ENCODE results near the gene CBLIF.
"Not testable (repeated sequence)": the region's sequence is repeated elsewhere in the genome, so short reads cannot be mapped to it uniquely, and the experiment has no call there.

Gene CBLIF

GRCh38 chr11:59857439-59858434, 12.4 kb upstream of the CBLIF start:
- Histone ChIP-seq H3K27ac (ENCODE audit: low read depth, low read length) (no peak overlapping the region), H3K9me3 (ENCODE audit: control insufficient read depth, insufficient read depth, low read length) (no peaks in the 10 kb centered on the region), H3K4me1 (ENCODE audit: control insufficient read depth, low read length) (no peaks in the 10 kb centered on the region), H3K79me2 (ENCODE audit: control insufficient read depth, low read length) (no peaks in the 10 kb centered on the region), H3F3A (ENCODE audit: control insufficient read depth, insufficient read depth) (no peaks in the 10 kb centered on the region), H3K4me3 (ENCODE audit: low read length) (no peak overlapping the region), H4K20me1 (ENCODE audit: control insufficient read depth, insufficient read depth, low read depth, low read length) (no peaks in the 10 kb centered on the region), H3K36me3 (ENCODE audit: control insufficient read depth, low read length) (no peaks in the 10 kb centered on the region), H3K27me3 (ENCODE audit: control insufficient read depth, low read length) (peaks cover 7% of the 10 kb centered on the region; the same call in 1 of the 2 replicates), H3K4me2 (ENCODE audit: low read length) (no peak overlapping the region), H3K9me2 (replicated peaks; ENCODE audit: control insufficient read depth, low read length) (no peaks in the 10 kb centered on the region)
- TF ChIP-seq, protein P1, sequence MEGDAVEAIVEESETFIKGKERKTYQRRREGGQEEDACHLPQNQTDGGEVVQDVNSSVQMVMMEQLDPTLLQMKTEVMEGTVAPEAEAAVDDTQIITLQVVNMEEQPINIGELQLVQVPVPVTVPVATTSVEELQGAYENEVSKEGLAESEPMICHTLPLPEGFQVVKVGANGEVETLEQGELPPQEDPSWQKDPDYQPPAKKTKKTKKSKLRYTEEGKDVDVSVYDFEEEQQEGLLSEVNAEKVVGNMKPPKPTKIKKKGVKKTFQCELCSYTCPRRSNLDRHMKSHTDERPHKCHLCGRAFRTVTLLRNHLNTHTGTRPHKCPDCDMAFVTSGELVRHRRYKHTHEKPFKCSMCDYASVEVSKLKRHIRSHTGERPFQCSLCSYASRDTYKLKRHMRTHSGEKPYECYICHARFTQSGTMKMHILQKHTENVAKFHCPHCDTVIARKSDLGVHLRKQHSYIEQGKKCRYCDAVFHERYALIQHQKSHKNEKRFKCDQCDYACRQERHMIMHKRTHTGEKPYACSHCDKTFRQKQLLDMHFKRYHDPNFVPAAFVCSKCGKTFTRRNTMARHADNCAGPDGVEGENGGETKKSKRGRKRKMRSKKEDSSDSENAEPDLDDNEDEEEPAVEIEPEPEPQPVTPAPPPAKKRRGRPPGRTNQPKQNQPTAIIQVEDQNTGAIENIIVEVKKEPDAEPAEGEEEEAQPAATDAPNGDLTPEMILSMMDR (IDR thresholded peaks at IDR 0.05; ENCODE audit: low read depth, low read length, poor library complexity, severe bottlenecking) = no peak
- TF ChIP-seq EZH2phosphoT487 (IDR thresholded peaks at IDR 0.05; ENCODE audit: borderline replicate concordance, low read length) = no peak

GRCh38 chr11:59854871-59855270, 9.6 kb upstream of the CBLIF start:
- Histone ChIP-seq H3K9me3 (ENCODE audit: control insufficient read depth, insufficient read depth, low read length) (no peaks in the 10 kb centered on the region), H3K4me1 (ENCODE audit: control insufficient read depth, low read length) (no peaks in the 10 kb centered on the region), H3K4me2 (ENCODE audit: low read length) (no peak overlapping the region), H3K79me2 (ENCODE audit: control insufficient read depth, low read length) (no peaks in the 10 kb centered on the region), H3K27ac (ENCODE audit: low read depth, low read length) (no peak overlapping the region), H3K27me3 (ENCODE audit: control insufficient read depth, low read length) (peaks cover 7% of the 10 kb centered on the region; the same call in 1 of the 2 replicates), H4K20me1 (ENCODE audit: control insufficient read depth, insufficient read depth, low read depth, low read length) (no peaks in the 10 kb centered on the region), H3K36me3 (ENCODE audit: control insufficient read depth, low read length) (no peaks in the 10 kb centered on the region), H3K4me3 (ENCODE audit: low read length) (no peak overlapping the region), H3K9me2 (replicated peaks; ENCODE audit: control insufficient read depth, low read length) (no peaks in the 10 kb centered on the region), H3F3A (ENCODE audit: control insufficient read depth, insufficient read depth) (no peaks in the 10 kb centered on the region)
- TF ChIP-seq, protein P1 (IDR thresholded peaks at IDR 0.05; ENCODE audit: low read depth, low read length, poor library complexity, severe bottlenecking) = no peak
- no peak for TF ChIP-seq EZH2phosphoT487 (IDR thresholded peaks at IDR 0.05; ENCODE audit: borderline replicate concordance, low read length)

DNA sequence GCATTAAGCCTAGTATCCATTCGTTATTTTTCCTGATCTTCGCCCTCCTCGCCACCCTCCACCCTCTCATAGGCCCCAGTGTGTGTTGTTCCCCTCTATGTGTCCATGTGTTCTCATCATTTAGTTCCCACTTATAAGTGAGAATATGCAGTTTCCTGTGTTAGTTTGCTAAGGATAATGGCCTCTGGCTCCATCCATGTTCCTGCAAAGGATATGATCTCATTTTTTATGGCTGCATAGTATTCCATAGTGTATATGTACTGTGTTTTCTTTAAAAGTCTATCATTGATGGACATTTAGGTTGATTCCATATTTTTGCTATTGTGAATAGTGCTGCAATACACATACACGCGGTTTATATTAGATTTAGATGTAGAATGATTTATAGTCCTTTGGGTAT, 6.1 kb upstream of the CBLIF start:
- H3K9me3 ChIP-seq (ENCODE audit: control insufficient read depth, insufficient read depth, low read length); H3F3A ChIP-seq (ENCODE audit: control insufficient read depth, insufficient read depth); H3K4me1 ChIP-seq (ENCODE audit: control insufficient read depth, low read length); H3K4me3 ChIP-seq (ENCODE audit: low read length); H3K36me3 ChIP-seq (ENCODE audit: control insufficient read depth, low read length); H3K4me2 ChIP-seq (ENCODE audit: low read length); H3K9me2 ChIP-seq (replicated peaks; ENCODE audit: control insufficient read depth, low read length); H3K27me3 ChIP-seq (ENCODE audit: control insufficient read depth, low read length); H3K79me2 ChIP-seq (ENCODE audit: control insufficient read depth, low read length); H3K27ac ChIP-seq (ENCODE audit: low read depth, low read length); H4K20me1 ChIP-seq (ENCODE audit: control insufficient read depth, insufficient read depth, low read depth, low read length): not testable (repeated sequence)

DNA sequence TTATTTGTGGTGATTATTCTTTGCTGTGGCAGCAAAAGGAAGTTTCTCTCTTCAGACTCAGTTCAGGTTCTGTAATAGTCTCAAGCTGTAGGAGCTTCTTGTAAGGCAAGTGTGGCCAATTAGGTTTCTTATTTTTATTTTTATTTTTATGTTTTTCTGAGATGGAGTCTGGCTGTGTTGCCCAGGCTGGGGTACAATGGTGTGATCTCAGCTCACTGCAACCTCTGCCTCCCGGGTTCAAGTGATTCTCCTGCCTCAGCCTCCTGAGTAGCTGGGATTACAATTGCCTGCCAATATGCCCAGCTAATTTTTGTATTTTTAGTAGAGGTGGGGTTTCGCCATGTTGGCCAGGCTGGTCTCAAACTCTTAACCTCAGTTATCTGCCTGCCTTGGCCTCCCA, 4.3 kb upstream of the CBLIF start:
- not testable (repeated sequence) for H3K4me3 ChIP-seq (ENCODE audit: low read length); H3K36me3 ChIP-seq (ENCODE audit: control insufficient read depth, low read length); H3K4me2 ChIP-seq (ENCODE audit: low read length); H3K9me3 ChIP-seq (ENCODE audit: control insufficient read depth, insufficient read depth, low read length); H4K20me1 ChIP-seq (ENCODE audit: control insufficient read depth, insufficient read depth, low read depth, low read length); H3F3A ChIP-seq (ENCODE audit: control insufficient read depth, insufficient read depth); H3K9me2 ChIP-seq (replicated peaks; ENCODE audit: control insufficient read depth, low read length); H3K27me3 ChIP-seq (ENCODE audit: control insufficient read depth, low read length); H3K79me2 ChIP-seq (ENCODE audit: control insufficient read depth, low read length); H3K27ac ChIP-seq (ENCODE audit: low read depth, low read length); H3K4me1 ChIP-seq (ENCODE audit: control insufficient read depth, low read length)
